Measurements from ENCODE around the gene MYMK. TPM values are rescaled to one million over a fixed set of nuclear protein-coding genes. Genes with fewer than 3 reads are reported as not detected.

Gene MYMK
- total and polyA plus RNA-seq, 2 of the 4 experiments (the other 2 are of a cell fraction): not detected

DNA sequence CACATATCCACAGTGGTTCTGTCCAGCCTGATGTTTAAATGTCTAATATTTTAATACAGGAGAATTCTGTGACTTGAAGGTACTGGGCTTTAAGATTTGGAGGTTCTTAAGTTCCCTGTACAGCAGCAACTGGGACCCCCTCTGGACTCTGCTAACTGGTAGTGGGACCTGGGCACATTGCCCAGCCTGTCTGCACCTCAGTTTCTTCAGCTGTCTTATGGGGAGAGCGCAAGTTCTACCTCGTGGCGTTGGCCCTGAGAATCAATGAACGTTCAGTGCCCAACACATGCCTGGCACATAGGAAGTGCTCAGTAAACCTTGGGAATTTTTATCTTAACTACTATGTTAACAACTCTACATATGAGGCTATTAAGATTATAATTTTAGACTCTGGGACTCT lies 47.3 kb downstream of the MYMK start:
- no peak for TF ChIP-seq SMC3 (IDR thresholded peaks at IDR 0.05; ENCODE audit: low read depth, low read length)
- TF ChIP-seq RAD21 (IDR thresholded peaks at IDR 0.05; ENCODE audit: low read length): no peak
- TF ChIP-seq RFX5 (IDR thresholded peaks at IDR 0.05; ENCODE audit: low read depth, low read length): no peak
- no peak for TF ChIP-seq MAFK (IDR thresholded peaks at IDR 0.05; ENCODE audit: low read depth, low read length)
- no peak for TF ChIP-seq RCOR1 (IDR thresholded peaks at IDR 0.05; ENCODE audit: insufficient replicate concordance, low read length)
- no peak for TF ChIP-seq FOS (IDR thresholded peaks at IDR 0.05; ENCODE audit: low read depth, low read length)
- TF ChIP-seq, protein P1, sequence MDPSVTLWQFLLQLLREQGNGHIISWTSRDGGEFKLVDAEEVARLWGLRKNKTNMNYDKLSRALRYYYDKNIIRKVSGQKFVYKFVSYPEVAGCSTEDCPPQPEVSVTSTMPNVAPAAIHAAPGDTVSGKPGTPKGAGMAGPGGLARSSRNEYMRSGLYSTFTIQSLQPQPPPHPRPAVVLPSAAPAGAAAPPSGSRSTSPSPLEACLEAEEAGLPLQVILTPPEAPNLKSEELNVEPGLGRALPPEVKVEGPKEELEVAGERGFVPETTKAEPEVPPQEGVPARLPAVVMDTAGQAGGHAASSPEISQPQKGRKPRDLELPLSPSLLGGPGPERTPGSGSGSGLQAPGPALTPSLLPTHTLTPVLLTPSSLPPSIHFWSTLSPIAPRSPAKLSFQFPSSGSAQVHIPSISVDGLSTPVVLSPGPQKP (IDR thresholded peaks at IDR 0.05; ENCODE audit: borderline replicate concordance, low read depth, low read length): no peak
- no peak for TF ChIP-seq MXI1 (IDR thresholded peaks at IDR 0.05; ENCODE audit: borderline replicate concordance, low read depth, low read length)
- TF ChIP-seq, protein P2, sequence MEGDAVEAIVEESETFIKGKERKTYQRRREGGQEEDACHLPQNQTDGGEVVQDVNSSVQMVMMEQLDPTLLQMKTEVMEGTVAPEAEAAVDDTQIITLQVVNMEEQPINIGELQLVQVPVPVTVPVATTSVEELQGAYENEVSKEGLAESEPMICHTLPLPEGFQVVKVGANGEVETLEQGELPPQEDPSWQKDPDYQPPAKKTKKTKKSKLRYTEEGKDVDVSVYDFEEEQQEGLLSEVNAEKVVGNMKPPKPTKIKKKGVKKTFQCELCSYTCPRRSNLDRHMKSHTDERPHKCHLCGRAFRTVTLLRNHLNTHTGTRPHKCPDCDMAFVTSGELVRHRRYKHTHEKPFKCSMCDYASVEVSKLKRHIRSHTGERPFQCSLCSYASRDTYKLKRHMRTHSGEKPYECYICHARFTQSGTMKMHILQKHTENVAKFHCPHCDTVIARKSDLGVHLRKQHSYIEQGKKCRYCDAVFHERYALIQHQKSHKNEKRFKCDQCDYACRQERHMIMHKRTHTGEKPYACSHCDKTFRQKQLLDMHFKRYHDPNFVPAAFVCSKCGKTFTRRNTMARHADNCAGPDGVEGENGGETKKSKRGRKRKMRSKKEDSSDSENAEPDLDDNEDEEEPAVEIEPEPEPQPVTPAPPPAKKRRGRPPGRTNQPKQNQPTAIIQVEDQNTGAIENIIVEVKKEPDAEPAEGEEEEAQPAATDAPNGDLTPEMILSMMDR (conservative IDR thresholded peaks at IDR 0.05; ENCODE audit: low read depth, low read length): no peak
- TF ChIP-seq CHD1 (IDR thresholded peaks at IDR 0.05; ENCODE audit: low read depth, low read length): no peak
- TF ChIP-seq, protein P3, sequence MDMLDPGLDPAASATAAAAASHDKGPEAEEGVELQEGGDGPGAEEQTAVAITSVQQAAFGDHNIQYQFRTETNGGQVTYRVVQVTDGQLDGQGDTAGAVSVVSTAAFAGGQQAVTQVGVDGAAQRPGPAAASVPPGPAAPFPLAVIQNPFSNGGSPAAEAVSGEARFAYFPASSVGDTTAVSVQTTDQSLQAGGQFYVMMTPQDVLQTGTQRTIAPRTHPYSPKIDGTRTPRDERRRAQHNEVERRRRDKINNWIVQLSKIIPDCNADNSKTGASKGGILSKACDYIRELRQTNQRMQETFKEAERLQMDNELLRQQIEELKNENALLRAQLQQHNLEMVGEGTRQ (IDR thresholded peaks at IDR 0.05; ENCODE audit: low read depth, low read length): no peak
- TF ChIP-seq POLR2A (IDR thresholded peaks at IDR 0.05; ENCODE audit: low read depth, low read length): no peak
- TF ChIP-seq BHLHE40 (IDR thresholded peaks at IDR 0.05; ENCODE audit: low read depth, low read length): no peak
- no peak for TF ChIP-seq MAZ (IDR thresholded peaks at IDR 0.05; ENCODE audit: borderline replicate concordance, low read depth, low read length)
- no TSS peak for BruUV-seq (replicated peaks)
- in situ Hi-C loops (cut with MboI; ENCODE audit: low sequenced_read_pairs) (loop anchor here (25.0 kb wide), 1 partner anchor 440 kb away; the partner anchor contains the start of gene GTF3C5), intact Hi-C loops (cut with micrococcal nuclease) (no loop called here), dilution Hi-C loops (cut with HindIII; ENCODE audit: low sequenced_read_pairs, unreplicated experiment) (no loop called here)
- H3K27ac ChIP-seq (ENCODE audit: insufficient read depth, low read length): no peak overlapping the region
- H3K9me3 ChIP-seq (ENCODE audit: control insufficient read depth, insufficient read depth, low read length): no peaks in the 10 kb centered on the region
- H3K4ac ChIP-seq (ENCODE audit: low read depth, low read length): no peak overlapping the region
- no peak overlapping the region for H3K56ac ChIP-seq (ENCODE audit: extremely low read depth, insufficient read depth, low read length)
- no peak overlapping the region for H2BK5ac ChIP-seq (ENCODE audit: low read depth, low read length, poor library complexity, severe bottlenecking)
- no peaks in the 10 kb centered on the region for H4K20me1 ChIP-seq (ENCODE audit: insufficient read depth, low read length)
- no peak overlapping the region for H2AFZ ChIP-seq (replicated peaks; ENCODE audit: low read length, poor library complexity)
- H3K23ac ChIP-seq (ENCODE audit: low read depth, low read length): no peak overlapping the region
- no peak overlapping the region for H2BK15ac ChIP-seq (ENCODE audit: low read depth, low read length)
- H4K8ac ChIP-seq (ENCODE audit: low read depth in 2 of 2, low read length in 2 of 2): no peak overlapping the region
- no peak for ATAC-seq (ENCODE audit: low read depth)
- H3K27me3 ChIP-seq (ENCODE audit: control insufficient read depth, insufficient read depth, low read length): no peaks in the 10 kb centered on the region
- peaks cover 3% of the 10 kb centered on the region; the same call in 1 of the 2 replicates for H3K4me1 ChIP-seq (ENCODE audit: control insufficient read depth, insufficient read depth, low read length)
- CTCF ChIA-PET: no interaction called here
- no peak overlapping the region for H3K4me3 ChIP-seq (ENCODE audit: insufficient read depth, low read depth, low read length)
- H3K4me2 ChIP-seq (ENCODE audit: low read depth, low read length): no peak overlapping the region
- no peak overlapping the region for H2BK20ac ChIP-seq (ENCODE audit: low read depth, low read length)
- no peak for DNase-seq
- POLR2A ChIA-PET (ENCODE audit: unreplicated experiment): no interaction called here
- no peaks in the 10 kb centered on the region for H3K9me1 ChIP-seq (ENCODE audit: insufficient read depth, low read length)
- H2AK9ac ChIP-seq (replicated peaks; ENCODE audit: low read depth, low read length, poor library complexity): no peak overlapping the region
- no peak overlapping the region for H4K5ac ChIP-seq (ENCODE audit: low read depth, low read length)
- H3K79me1 ChIP-seq (ENCODE audit: low read depth in 1 of 2, low read length in 2 of 2): peaks cover 0 to 10% of the 10 kb centered on the region in 2 experiments; a peak in 1 of 4 replicates
- H3K9ac ChIP-seq (ENCODE audit: low read depth, low read length): no peak overlapping the region
- no peak overlapping the region for H3K14ac ChIP-seq (replicated peaks; ENCODE audit: low read depth, low read length)
- no CpG with 5 or more reads among the region's 4 CpGs for WGBS, 2 experiments (ENCODE audit: extremely low coverage in 2 of 2, insufficient read length in 1 of 2)
- H3K36me3 ChIP-seq (ENCODE audit: control insufficient read depth, insufficient read depth, low read length): no peaks in the 10 kb centered on the region; the same call in 1 of the 2 replicates
- no peak overlapping the region for H2AK5ac ChIP-seq (ENCODE audit: low read depth, low read length)
- no peak overlapping the region for H2BK120ac ChIP-seq (ENCODE audit: low read depth, low read length)
- no peak overlapping the region for H3K18ac ChIP-seq (ENCODE audit: low read depth, low read length)
- no peak overlapping the region for H4K91ac ChIP-seq (ENCODE audit: insufficient read depth, low read depth, low read length)
